Adrenal gland (tissue), 12 donors: ENCODE data around the gene MYBBP1A. TPM values are rescaled to one million over a fixed set of nuclear protein-coding genes. Genes with fewer than 3 reads are reported as not detected.

Experiments
- DNase-seq, 7 donors: peaks; one replicate each; pipeline ENCODE4 v3.0.0-alpha.2; 2019 to 2020
- H3K27ac ChIP-seq, 5 donors: fragments of 200-600 bp; sonication (generic) in 4 of 5; 1 replicate in 3 of 5; 2 replicates in 2 of 5; pipeline versions ENCODE4 v1.5.1 to v1.8.0; 2016 to 2020; ENCODE audit warnings: mild to moderate bottlenecking in 1 of 5
- H3K27me3 ChIP-seq: fragments of 200-600 bp; 2 replicates; pipeline ENCODE4 v1.8.0; 2021
- H3K36me3 ChIP-seq, 2 donors: fragments of 200-600 bp; replicated peaks in 1 of 2; 1 replicate in 1 of 2; 2 replicates in 1 of 2; pipeline versions ENCODE4 v1.5.1 to v1.8.0; 2018 to 2022
- H3K4me1 ChIP-seq, 2 donors: fragments of 200-600 bp; replicated peaks in 1 of 2; 1 replicate in 1 of 2; 2 replicates in 1 of 2; pipeline versions ENCODE4 v1.5.1 to v1.8.0; 2018 to 2021
- H3K4me3 ChIP-seq, 4 donors: fragments of 200-600 bp; sonication (generic) in 3 of 4; one replicate each; pipeline ENCODE4 v1.5.1; 2016 to 2018
- H3K9me3 ChIP-seq, 3 donors: fragments of 200-600 bp; sonication (generic) in 1 of 3; replicated peaks in 1 of 3; 1 replicate in 2 of 3; 2 replicates in 1 of 3; pipeline versions ENCODE4 v1.5.1 to v1.8.0; 2016 to 2021
- POLR2A ChIP-seq, 2 donors: fragments of 450-650 bp; IDR thresholded peaks; one replicate each; pipeline ENCODE4 v1.6.1; 2017; ENCODE audit warnings: antibody characterized with exemption in 2 of 2, mild to moderate bottlenecking in 2 of 2, moderate library complexity in 1 of 2
- WGBS, 4 donors: extraction: QIAGEN DNeasy Blood & Tissue Kit in 2 of 4; methylation state at CpG; one replicate each; pipeline versions ENCODE4 v1.1.5 to v1.1.7; 2013 to 2017; 5-methylcytosine and 5-hydroxymethylcytosine counted together
- intact Hi-C, 2 donors: fragments of 100-400 bp; cut with DNase I; formaldehyde crosslinking; loops; one replicate each; pipeline versions ENCODE4 v1.14.1 to v1.15.0; 2022 to 2023
- polyA plus RNA-seq, 3 donors: library from polyadenylated mRNA; stranded (reverse); fragments of 200-250 nt in 2 of 3; fragments of 350-450 nt in 1 of 3; fragmentation: Illumina TruSeq in 1 of 3; extraction: RNeasy Lipid Tissue Mini Kit (QIAGEN cat#74804) in 1 of 3; gene quantifications; one replicate each; pipeline ENCODE4 v1.2.3, GENCODE V29; 2013 to 2014
- total RNA-seq, 9 donors: library from RNA; depleted of rRNA in 4 of 9; stranded (reverse); fragments of >200 nt in 4 of 9; fragments of 120-200 nt in 1 of 9; fragmentation: NEBNext Ultra II Directional in 1 of 9; extraction: Animal tissue kit (Norgen Biotek cat#: 25700) in 1 of 9; gene quantifications; one replicate each; pipeline versions ENCODE4 v1.1.0 to v1.2.4, GENCODE V29; 2013 to 2023
- TF ChIP-seq, protein P1 (sequence below), 6 experiments: fragments of 450-650 bp in 4 of 6; fragments of 200-600 bp in 2 of 6; sonication (generic) in 1 of 6; IDR thresholded peaks; 1 replicate in 5 of 6; 2 replicates in 1 of 6; pipeline versions ENCODE4 v1.5.1 to v1.8.0; 2016 to 2021; ENCODE audit warnings: antibody characterized with exemption in 6 of 6, mild to moderate bottlenecking in 2 of 6, moderate library complexity in 1 of 6
- donor health status: healthy with polysubstance abuse.
- donor health status: Bipolar disorder and iron deficiency.
- donor health status: DM: yes; HTN: yes; CAD: no.
- donor health status: DM: no; HTN: no; CAD: no.
- donor health status: DM: no; HTN: no; CAD: no.
- donor health status: DM: yes; HTN: yes; CAD: no.

MYBBP1A gene
- total and polyA plus RNA-seq, 12 donors: 17.9 to 65.5 (median 42.4) TPM

DNA sequence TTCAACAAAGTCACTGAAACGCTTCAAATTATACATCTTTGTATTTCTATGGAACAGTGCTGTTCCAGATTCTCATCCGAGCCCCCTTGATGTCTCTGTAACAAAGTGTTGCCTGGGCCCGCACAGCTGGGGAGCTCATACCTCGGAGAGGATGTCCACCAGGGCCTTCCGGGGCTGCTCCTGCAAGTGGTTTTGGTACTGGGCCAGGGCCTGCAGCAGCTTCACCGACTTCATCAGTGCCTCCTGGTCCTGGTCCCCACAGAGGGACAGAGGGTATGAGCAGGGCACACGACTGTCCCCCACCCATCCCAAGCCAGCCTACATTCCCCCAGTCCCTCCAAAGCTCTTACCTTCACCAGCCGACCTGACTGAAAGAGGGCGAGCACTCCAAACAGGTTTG, 1.5 kb downstream of the MYBBP1A start:
- Histone ChIP-seq H3K4me3 (no peak overlapping the region), H3K4me1 (peaks cover 17% of the 10 kb centered on the region in 2 donors), H3K36me3 (peaks cover 0 to 49% of the 10 kb centered on the region in 2 donors), H3K27me3 (no peaks in the 10 kb centered on the region), H3K9me3 (no peaks in the 10 kb centered on the region), H3K27ac (no peak overlapping the region)
- intact Hi-C loops: no loop called here
- 72 to 85% (median 81%) methylated on average over 7 to 9 of the region's 9 CpGs for WGBS, 4 donors
- TF ChIP-seq, protein P1, sequence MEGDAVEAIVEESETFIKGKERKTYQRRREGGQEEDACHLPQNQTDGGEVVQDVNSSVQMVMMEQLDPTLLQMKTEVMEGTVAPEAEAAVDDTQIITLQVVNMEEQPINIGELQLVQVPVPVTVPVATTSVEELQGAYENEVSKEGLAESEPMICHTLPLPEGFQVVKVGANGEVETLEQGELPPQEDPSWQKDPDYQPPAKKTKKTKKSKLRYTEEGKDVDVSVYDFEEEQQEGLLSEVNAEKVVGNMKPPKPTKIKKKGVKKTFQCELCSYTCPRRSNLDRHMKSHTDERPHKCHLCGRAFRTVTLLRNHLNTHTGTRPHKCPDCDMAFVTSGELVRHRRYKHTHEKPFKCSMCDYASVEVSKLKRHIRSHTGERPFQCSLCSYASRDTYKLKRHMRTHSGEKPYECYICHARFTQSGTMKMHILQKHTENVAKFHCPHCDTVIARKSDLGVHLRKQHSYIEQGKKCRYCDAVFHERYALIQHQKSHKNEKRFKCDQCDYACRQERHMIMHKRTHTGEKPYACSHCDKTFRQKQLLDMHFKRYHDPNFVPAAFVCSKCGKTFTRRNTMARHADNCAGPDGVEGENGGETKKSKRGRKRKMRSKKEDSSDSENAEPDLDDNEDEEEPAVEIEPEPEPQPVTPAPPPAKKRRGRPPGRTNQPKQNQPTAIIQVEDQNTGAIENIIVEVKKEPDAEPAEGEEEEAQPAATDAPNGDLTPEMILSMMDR (IDR thresholded peaks at IDR 0.05): no peak
- no peak for TF ChIP-seq POLR2A (IDR thresholded peaks at IDR 0.05)
- peak in 1 of 7 donors; percentile 16 for DNase-seq

DNA sequence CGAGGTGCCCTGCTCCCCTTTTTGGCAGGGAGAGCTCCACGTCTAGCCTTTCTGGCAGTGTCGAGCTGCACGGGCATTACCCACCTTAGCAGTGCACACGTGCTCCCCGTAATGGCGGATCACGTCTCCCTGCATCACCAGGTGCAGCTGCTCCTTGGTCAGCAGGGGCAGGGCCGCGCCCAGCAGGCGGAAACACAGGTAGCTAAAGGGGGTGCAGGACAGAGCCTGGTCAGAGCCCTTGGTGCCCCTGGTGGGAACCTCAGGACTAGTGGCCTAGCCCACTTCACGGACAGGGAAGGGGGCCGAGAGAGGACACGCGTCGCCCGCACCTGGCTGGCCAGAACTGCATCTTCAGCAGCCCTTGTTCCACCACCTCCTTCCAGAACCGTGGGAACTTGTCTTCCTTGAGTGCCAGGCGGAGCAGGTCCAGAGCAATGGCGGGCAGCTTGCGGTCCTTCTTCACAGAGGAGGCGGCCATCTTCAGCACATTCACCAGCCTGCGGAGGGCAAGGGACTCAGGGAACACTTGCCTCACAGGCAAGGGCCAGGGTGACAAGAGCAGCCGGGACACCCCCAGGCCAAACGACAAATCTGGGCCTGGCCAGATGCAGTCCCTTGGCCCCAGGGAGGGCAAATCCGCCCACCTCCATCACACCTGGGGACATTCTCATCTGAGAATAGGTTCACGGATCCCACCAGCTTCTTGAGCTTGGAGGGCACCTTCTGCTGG, 3.2 kb downstream of the MYBBP1A start:
- Histone ChIP-seq H3K36me3 (peaks cover 0 to 66% of the 10 kb centered on the region in 2 donors), H3K27ac (no peak overlapping the region), H3K9me3 (no peaks in the 10 kb centered on the region), H3K4me3 (no peak overlapping the region), H3K27me3 (no peaks in the 10 kb centered on the region), H3K4me1 (peaks cover 17% of the 10 kb centered on the region in 2 donors)
- no peak for TF ChIP-seq POLR2A (IDR thresholded peaks at IDR 0.05)
- TF ChIP-seq, protein P1 (IDR thresholded peaks at IDR 0.05): no peak
- intact Hi-C loops: no loop called here
- 88 to 96% (median 92%) methylated on average over 19 to 27 of the region's 27 CpGs for WGBS, 4 donors
- DNase-seq: no peak

DNA sequence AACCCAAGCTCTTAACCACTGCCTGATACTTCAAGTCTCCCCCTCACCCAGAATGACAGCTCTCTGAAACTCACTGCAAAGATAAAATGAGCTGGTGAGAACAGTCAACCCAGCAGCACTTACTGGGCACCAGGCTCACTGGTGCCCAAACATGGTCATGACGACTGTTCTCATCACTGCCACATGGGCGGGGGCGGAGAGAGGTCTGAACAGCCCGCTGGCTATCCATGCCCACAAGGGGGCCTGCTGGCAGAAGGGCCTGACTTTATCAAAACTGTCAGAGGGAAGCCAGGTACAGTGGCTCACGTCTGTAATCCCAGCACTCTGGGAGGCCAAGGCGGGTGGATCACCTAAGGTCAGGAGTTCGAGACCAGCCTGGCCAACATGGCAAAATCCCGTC, 4.0 kb downstream of the MYBBP1A start:
- TF ChIP-seq, protein P1 (IDR thresholded peaks at IDR 0.05): no peak
- no peak for TF ChIP-seq POLR2A (IDR thresholded peaks at IDR 0.05)
- Histone ChIP-seq H3K4me1 (peaks cover 17% of the 10 kb centered on the region in 2 donors), H3K27ac (no peak overlapping the region), H3K4me3 (no peak overlapping the region), H3K27me3 (no peaks in the 10 kb centered on the region), H3K9me3 (no peaks in the 10 kb centered on the region), H3K36me3 (peaks cover 0 to 73% of the 10 kb centered on the region in 2 donors)
- DNase-seq: no peak
- WGBS, 4 donors: 83 to 96% (median 87%) methylated on average over 6 to 8 of the region's 8 CpGs
- intact Hi-C loops: no loop called here

DNA sequence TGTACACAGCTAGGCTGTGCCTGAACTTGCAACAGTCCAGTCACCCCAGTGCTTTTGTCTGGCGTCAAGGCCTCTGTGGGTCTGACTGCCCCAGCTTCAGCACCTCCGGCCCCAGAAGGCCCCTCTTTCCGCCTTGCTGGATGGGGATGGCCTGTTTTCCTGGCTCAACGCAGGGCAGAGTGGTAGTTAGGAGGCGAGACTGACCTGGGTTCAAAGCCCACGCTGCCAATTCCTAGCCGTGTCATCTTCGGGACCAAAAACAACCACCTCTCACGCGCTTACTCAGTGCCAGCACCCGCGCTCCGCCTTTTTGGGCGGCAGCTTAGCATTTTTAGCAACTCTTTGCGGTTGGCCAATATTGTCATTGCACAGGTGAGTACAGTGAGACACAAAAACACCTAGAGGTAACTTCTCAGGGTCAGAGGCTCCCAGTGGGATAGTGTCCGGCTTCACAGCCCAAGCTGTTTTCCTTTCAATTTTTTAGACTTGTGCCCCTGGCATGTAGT, 4.6 kb downstream of the MYBBP1A start:
- no peak for TF ChIP-seq POLR2A (IDR thresholded peaks at IDR 0.05)
- TF ChIP-seq, protein P1 (IDR thresholded peaks at IDR 0.05): no peak
- H3K4me1 ChIP-seq: peaks cover 12% of the 10 kb centered on the region in 2 donors
- no peak overlapping the region for H3K27ac ChIP-seq
- peaks cover 0 to 78% of the 10 kb centered on the region in 2 donors for H3K36me3 ChIP-seq
- intact Hi-C loops: no loop called here
- no peaks in the 10 kb centered on the region for H3K27me3 ChIP-seq
- DNase-seq: no peak
- no peak overlapping the region for H3K4me3 ChIP-seq
- WGBS, 4 donors: 93 to 98% (median 96%) methylated on average over 12 to 16 of the region's 16 CpGs
- H3K9me3 ChIP-seq: no peaks in the 10 kb centered on the region
